A549 (cell line): ENCODE measurements around the gene GHR. TPM values are rescaled to one million over a fixed set of nuclear protein-coding genes. Genes with fewer than 3 reads are reported as not detected.

Experiments
- ATAC-seq, 2 experiments: fragments of 200-7000 bp in 1 of 2; fragments of >200 bp in 1 of 2; cut with Nextera tagmentation in 1 of 2; cut with Tn5 transposase in 1 of 2; 3 replicates each; pipeline versions ENCODE4 v1.8.0 to v1.9.1; 2018 to 2020; ENCODE audit warnings: mild to moderate bottlenecking in 1 of 2, moderate library complexity in 1 of 2
- CTCF ChIA-PET: fragments of 300-600 bp; sonication (Branson Sonifier 250); formaldehyde crosslinking; extraction: SDS; loops from one replicate; lab custom pipeline; 2021; ENCODE audit warnings: antibody characterized with exemption, inconsistent platforms; lab: Yijun Ruan, JAX
- POLR2A ChIA-PET: fragments of 350-600 bp; formaldehyde crosslinking; extraction: SDS; loops from one replicate; lab custom pipeline; 2021; ENCODE audit warnings: antibody characterized with exemption, inconsistent platforms; lab: Yijun Ruan, JAX
- DNase-seq, 2 experiments: peaks; one replicate each; pipeline versions ENCODE4 v3.0.0 to v3.0.0-alpha.2; 2011 to 2016; ENCODE audit warnings: low read depth in 1 of 2, low spot score in 1 of 2
- FAIRE-seq: peaks from 2 replicates; lab custom pipeline; 2011; peaks lifted over from hg19 to GRCh38; lab: Jason Lieb, UNC
- H3K27ac ChIP-seq, 2 experiments: fragments of >200 bp; sonication (Bioruptor Twin); formaldehyde crosslinking; 3 replicates each; pipeline ENCODE4 v1.5.1; 2016 to 2017
- H3K4me1 ChIP-seq: fragments of >200 bp; sonication (Bioruptor Twin); formaldehyde crosslinking; 3 replicates; pipeline ENCODE4 v1.6.1; 2016
- H3K4me2 ChIP-seq: fragments of >200 bp; sonication (Bioruptor Twin); formaldehyde crosslinking; 3 replicates; pipeline ENCODE4 v1.6.1; 2016
- H3K4me3 ChIP-seq: fragments of >200 bp; sonication (Bioruptor Twin); formaldehyde crosslinking; 3 replicates; pipeline ENCODE4 v1.5.1; 2016
- H3K9me3 ChIP-seq: fragments of >200 bp; sonication (Bioruptor Twin); formaldehyde crosslinking; 3 replicates; pipeline ENCODE4 v1.6.1; 2016
- BHLHE40 ChIP-seq: IDR thresholded peaks from 2 replicates; pipeline ENCODE4 v1.6.1; 2012; ENCODE audit warnings: low read depth, low read length, inconsistent platforms
- CBX8 ChIP-seq: fragments of 200-600 bp; sonication (generic); IDR thresholded peaks from 2 replicates; pipeline ENCODE4 v1.6.1; 2016
- CHD4 ChIP-seq: fragments of 200-600 bp; sonication (generic); IDR thresholded peaks from 2 replicates; pipeline ENCODE4 v1.6.1; 2016; ENCODE audit warnings: antibody characterized with exemption, mild to moderate bottlenecking, borderline replicate concordance
- EHF ChIP-seq: fragments of 250-450 bp; sonication (Bioruptor Pico); IDR thresholded peaks from 2 replicates; pipeline ENCODE4 v1.5.0; 2020; ENCODE audit warnings: mild to moderate bottlenecking
- ELK1 ChIP-seq: fragments of 150-350 bp; IDR thresholded peaks from 2 replicates; pipeline ENCODE4 v1.6.1; 2014; ENCODE audit warnings: low read depth, mild to moderate bottlenecking, low read length
- EP300 ChIP-seq, 2 experiments: fragments of >200 bp; sonication (Bioruptor Twin); formaldehyde crosslinking; IDR thresholded peaks; 2 replicates in 1 of 2; 3 replicates in 1 of 2; pipeline ENCODE4 v1.6.1; 2016 to 2017
- FOSB ChIP-seq: fragments of 250-450 bp; sonication (Bioruptor Pico); IDR thresholded peaks from 2 replicates; pipeline ENCODE4 v1.5.0; 2020; ENCODE audit warnings: mild to moderate bottlenecking, moderate library complexity
- FOSL2 ChIP-seq, 2 experiments: fragments of 450-650 bp in 1 of 2; fragments of >200 bp in 1 of 2; sonication (Bioruptor Twin) in 1 of 2; formaldehyde crosslinking; IDR thresholded peaks; 2 replicates each; pipeline versions ENCODE4 v1.5.0 to v1.6.1; 2016 to 2020; ENCODE audit warnings: mild to moderate bottlenecking in 1 of 2, moderate library complexity in 1 of 2
- FOXS1 ChIP-seq: fragments of 250-450 bp; sonication (Bioruptor Pico); IDR thresholded peaks from 2 replicates; pipeline ENCODE4 v1.5.0; 2020; ENCODE audit warnings: mild to moderate bottlenecking, moderate library complexity
- HOXA7 ChIP-seq: fragments of 250-450 bp; sonication (Bioruptor Pico); IDR thresholded peaks from 2 replicates; pipeline ENCODE4 v1.5.0; 2020; ENCODE audit warnings: mild to moderate bottlenecking, moderate library complexity
- HOXB13 ChIP-seq: fragments of 250-450 bp; sonication (Bioruptor Pico); IDR thresholded peaks from 2 replicates; pipeline ENCODE4 v1.5.0; 2020; ENCODE audit warnings: low read depth, mild to moderate bottlenecking, moderate library complexity
- JUNB ChIP-seq: fragments of >200 bp; sonication (Bioruptor Twin); formaldehyde crosslinking; IDR thresholded peaks from 2 replicates; pipeline ENCODE4 v1.6.1; 2016
- KDM1A ChIP-seq: fragments of 200-600 bp; sonication (generic); IDR thresholded peaks from 2 replicates; pipeline ENCODE4 v1.6.1; 2016; ENCODE audit warnings: low read depth, mild to moderate bottlenecking
- KDM5A ChIP-seq: fragments of 200-600 bp; sonication (generic); IDR thresholded peaks from 2 replicates; pipeline ENCODE4 v1.6.1; 2016; ENCODE audit warnings: antibody characterized with exemption, mild to moderate bottlenecking
- NPAS2 ChIP-seq: fragments of 250-450 bp; sonication (Bioruptor Pico); IDR thresholded peaks from 2 replicates; pipeline ENCODE4 v1.8.0; 2022; ENCODE audit warnings: mild to moderate bottlenecking, moderate library complexity, borderline replicate concordance
- PBX3 ChIP-seq: IDR thresholded peaks from 2 replicates; pipeline ENCODE4 v1.6.1; 2012
- PHF8 ChIP-seq: fragments of 200-600 bp; sonication (generic); IDR thresholded peaks from 2 replicates; pipeline ENCODE4 v1.6.1; 2016; ENCODE audit warnings: low read depth, mild to moderate bottlenecking, antibody characterized with exemption, moderate library complexity, borderline replicate concordance
- RAD21 ChIP-seq, 2 experiments: fragments of >200 bp in 1 of 2; sonication (Bioruptor Twin) in 1 of 2; formaldehyde crosslinking in 1 of 2; IDR thresholded peaks in 1 of 2; conservative IDR thresholded peaks in 1 of 2; 2 replicates in 1 of 2; 3 replicates in 1 of 2; pipeline ENCODE4 v1.6.1; 2012 to 2018; ENCODE audit warnings: inconsistent platforms in 1 of 2
- SMC3 ChIP-seq: fragments of >200 bp; sonication (Bioruptor Twin); formaldehyde crosslinking; IDR thresholded peaks from 3 replicates; pipeline ENCODE4 v1.6.1; 2018; ENCODE audit warnings: inconsistent platforms
- TFCP2L1 ChIP-seq: fragments of 250-450 bp; sonication (Bioruptor Pico); IDR thresholded peaks from 2 replicates; pipeline ENCODE4 v1.5.0; 2021; ENCODE audit warnings: mild to moderate bottlenecking
- ZFP36 ChIP-seq: fragments of 450-650 bp; IDR thresholded peaks from 2 replicates; pipeline ENCODE4 v1.6.1; 2014; ENCODE audit warnings: borderline replicate concordance; ENCODE audit not compliant: partially characterized antibody
- ZNF302 ChIP-seq: fragments of 250-450 bp; sonication (Bioruptor Pico); IDR thresholded peaks from 2 replicates; pipeline ENCODE4 v1.9.0; 2021; ENCODE audit warnings: inconsistent platforms, mild to moderate bottlenecking, moderate library complexity
- WGBS: methylation state at CpG from one replicate; pipeline ENCODE4 v1.1.6; 2017; ENCODE audit errors: missing lambda C conversion rate; 5-methylcytosine and 5-hydroxymethylcytosine counted together
- polyA plus RNA-seq, 4 experiments: library from polyadenylated mRNA; depleted of rRNA in 3 of 4; stranded (reverse); fragments of >200 nt; fragmentation: RNase III in 1 of 4; extraction: RNeasy Plus Mini Kit Qiagen cat#74134 plus additional on column Dnase treatment in 1 of 4; gene quantifications; 2 replicates in 3 of 4; 3 replicates in 1 of 4; pipeline ENCODE4 v1.2.3, GENCODE V29; 2011 to 2017
- TF ChIP-seq, protein P1 (sequence below): fragments of >200 bp; sonication (Bioruptor Twin); formaldehyde crosslinking; IDR thresholded peaks from 3 replicates; pipeline ENCODE4 v1.5.1; 2016
- TF ChIP-seq, protein P2 (sequence below): fragments of >200 bp; sonication (Bioruptor Twin); formaldehyde crosslinking; IDR thresholded peaks from 2 replicates; pipeline ENCODE4 v1.6.1; 2016

GHR gene
- polyA plus RNA-seq, 2 of the 4 experiments (the other 2 are of a cell fraction): 0.05 TPM; not detected in 1

GRCh38 chr5:42597318-42597937, 174.2 kb downstream of the GHR start:
- H3K4me3 ChIP-seq: no peak overlapping the region
- POLR2A ChIA-PET: no interaction called here
- FAIRE-seq (no peak), DNase-seq (no peak), ATAC-seq (no peak)
- TF ChIP-seq EHF (no peak), BHLHE40 (no peak), HOXA7 (no peak), EP300 (IDR thresholded peaks at IDR 0.05) (no peak)
- TF ChIP-seq, protein P1, sequence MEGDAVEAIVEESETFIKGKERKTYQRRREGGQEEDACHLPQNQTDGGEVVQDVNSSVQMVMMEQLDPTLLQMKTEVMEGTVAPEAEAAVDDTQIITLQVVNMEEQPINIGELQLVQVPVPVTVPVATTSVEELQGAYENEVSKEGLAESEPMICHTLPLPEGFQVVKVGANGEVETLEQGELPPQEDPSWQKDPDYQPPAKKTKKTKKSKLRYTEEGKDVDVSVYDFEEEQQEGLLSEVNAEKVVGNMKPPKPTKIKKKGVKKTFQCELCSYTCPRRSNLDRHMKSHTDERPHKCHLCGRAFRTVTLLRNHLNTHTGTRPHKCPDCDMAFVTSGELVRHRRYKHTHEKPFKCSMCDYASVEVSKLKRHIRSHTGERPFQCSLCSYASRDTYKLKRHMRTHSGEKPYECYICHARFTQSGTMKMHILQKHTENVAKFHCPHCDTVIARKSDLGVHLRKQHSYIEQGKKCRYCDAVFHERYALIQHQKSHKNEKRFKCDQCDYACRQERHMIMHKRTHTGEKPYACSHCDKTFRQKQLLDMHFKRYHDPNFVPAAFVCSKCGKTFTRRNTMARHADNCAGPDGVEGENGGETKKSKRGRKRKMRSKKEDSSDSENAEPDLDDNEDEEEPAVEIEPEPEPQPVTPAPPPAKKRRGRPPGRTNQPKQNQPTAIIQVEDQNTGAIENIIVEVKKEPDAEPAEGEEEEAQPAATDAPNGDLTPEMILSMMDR: no peak
- H3K27ac ChIP-seq: no peak overlapping the region
- no peaks in the 10 kb centered on the region for H3K4me1 ChIP-seq
- no peaks in the 10 kb centered on the region for H3K9me3 ChIP-seq
- 21% methylated on average over 4 of the region's 4 CpGs for WGBS
- no peak overlapping the region for H3K4me2 ChIP-seq
- CTCF ChIA-PET: no interaction called here

- H3K4me2 ChIP-seq: no peak overlapping the region
- POLR2A ChIA-PET: no interaction called here
- TF ChIP-seq FOXS1: no peak
- TF ChIP-seq FOSL2 (IDR thresholded peaks at IDR 0.05): no peak
- TF ChIP-seq FOSL2 (CRISPR knock-in tag; IDR thresholded peaks at IDR 0.05): no peak
- TF ChIP-seq, protein P1: no peak
- no peak for TF ChIP-seq TFCP2L1 (CRISPR knock-in tag)
- TF ChIP-seq JUNB: no peak
- no peak for TF ChIP-seq CHD4
- no peak for TF ChIP-seq FOSB (CRISPR knock-in tag)
- TF ChIP-seq ZFP36: no peak
- no peak for TF ChIP-seq SMC3
- no peak for TF ChIP-seq PHF8
- TF ChIP-seq NPAS2: no peak
- TF ChIP-seq, all 56 proteins: peak for 0
- Histone ChIP-seq H3K4me3 (no peak overlapping the region), H3K4me1 (no peaks in the 10 kb centered on the region), H3K27ac (no peak overlapping the region), H3K9me3 (no peaks in the 10 kb centered on the region)
- FAIRE-seq (no peak), DNase-seq (no peak), ATAC-seq (no peak)
- CTCF ChIA-PET: no interaction called here
These were observed 175.1 kb downstream of the GHR start for GRCh38 chr5:42598311-42598710.

- no peak overlapping the region for H3K4me2 ChIP-seq
- CTCF ChIA-PET: interaction anchor here (0.7 to 1.6 kb wide), 2 partner anchors 13 to 16 kb away, joined by 3 to 5 read pairs; no protein-coding TSS in a partner anchor
- no peak for DNase-seq
- H3K9me3 ChIP-seq: no peaks in the 10 kb centered on the region
- WGBS: 8% methylated on average over 3 of the region's 3 CpGs
- FAIRE-seq: no peak
- ATAC-seq: no peak
- TF ChIP-seq HOXB13 (CRISPR knock-in tag) (no peak), KDM5A (no peak), PBX3 (no peak), NPAS2 (no peak), ELK1 (no peak), EP300 (IDR thresholded peaks at IDR 0.05) (no peak), ZFP36 (no peak), RAD21 (conservative IDR thresholded peaks at IDR 0.05 in 1 of 2, IDR thresholded peaks at IDR 0.05 in 1 of 2) (no peak), FOXS1 (no peak), CBX8 (no peak), KDM1A (no peak), FOSL2 (IDR thresholded peaks at IDR 0.05) (no peak), FOSL2 (CRISPR knock-in tag; IDR thresholded peaks at IDR 0.05) (no peak), ZNF302 (no peak)
- TF ChIP-seq, protein P2, sequence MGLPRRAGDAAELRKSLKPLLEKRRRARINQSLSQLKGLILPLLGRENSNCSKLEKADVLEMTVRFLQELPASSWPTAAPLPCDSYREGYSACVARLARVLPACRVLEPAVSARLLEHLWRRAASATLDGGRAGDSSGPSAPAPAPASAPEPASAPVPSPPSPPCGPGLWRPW: no peak
- no peak overlapping the region for H3K4me3 ChIP-seq
- H3K4me1 ChIP-seq: no peaks in the 10 kb centered on the region
- no peak overlapping the region for H3K27ac ChIP-seq
- POLR2A ChIA-PET: no interaction called here
These were observed 175.9 kb downstream of the GHR start for GRCh38 chr5:42599106-42599505.
